ENCODE measurements around the gene SGCD.

DNA sequence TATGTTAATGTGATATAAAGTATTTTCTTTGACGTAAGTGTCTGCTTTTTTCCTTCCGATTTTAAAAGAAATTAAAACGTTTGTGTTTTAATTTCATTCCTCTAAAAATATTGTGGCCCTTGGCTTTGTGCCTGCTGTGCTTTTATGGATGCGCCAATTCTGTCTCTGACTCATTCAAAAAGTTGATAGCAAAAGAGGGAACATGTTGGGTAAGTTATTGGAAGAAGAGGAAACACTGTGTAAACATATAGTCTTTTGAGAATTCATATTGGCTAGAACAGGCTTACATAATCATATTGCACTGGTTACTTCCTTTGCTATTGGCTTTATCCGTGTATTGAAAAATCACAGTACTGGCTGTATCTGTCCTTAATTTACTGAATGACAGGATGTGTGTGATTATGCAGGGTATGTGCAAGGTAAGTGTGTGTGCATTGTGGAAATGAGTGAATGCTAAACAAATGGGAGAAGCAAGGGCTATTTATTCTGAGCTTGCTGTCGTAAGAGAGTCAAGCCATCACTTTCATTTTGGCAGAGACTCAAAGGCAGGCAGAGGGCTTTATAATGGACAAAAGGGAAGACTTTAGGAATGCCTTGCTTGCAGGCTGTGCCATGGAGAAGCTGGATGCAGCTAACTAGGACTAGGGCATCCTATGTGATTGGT is 67.8 kb downstream of the SGCD start:
- TF ChIP-seq, protein P1, sequence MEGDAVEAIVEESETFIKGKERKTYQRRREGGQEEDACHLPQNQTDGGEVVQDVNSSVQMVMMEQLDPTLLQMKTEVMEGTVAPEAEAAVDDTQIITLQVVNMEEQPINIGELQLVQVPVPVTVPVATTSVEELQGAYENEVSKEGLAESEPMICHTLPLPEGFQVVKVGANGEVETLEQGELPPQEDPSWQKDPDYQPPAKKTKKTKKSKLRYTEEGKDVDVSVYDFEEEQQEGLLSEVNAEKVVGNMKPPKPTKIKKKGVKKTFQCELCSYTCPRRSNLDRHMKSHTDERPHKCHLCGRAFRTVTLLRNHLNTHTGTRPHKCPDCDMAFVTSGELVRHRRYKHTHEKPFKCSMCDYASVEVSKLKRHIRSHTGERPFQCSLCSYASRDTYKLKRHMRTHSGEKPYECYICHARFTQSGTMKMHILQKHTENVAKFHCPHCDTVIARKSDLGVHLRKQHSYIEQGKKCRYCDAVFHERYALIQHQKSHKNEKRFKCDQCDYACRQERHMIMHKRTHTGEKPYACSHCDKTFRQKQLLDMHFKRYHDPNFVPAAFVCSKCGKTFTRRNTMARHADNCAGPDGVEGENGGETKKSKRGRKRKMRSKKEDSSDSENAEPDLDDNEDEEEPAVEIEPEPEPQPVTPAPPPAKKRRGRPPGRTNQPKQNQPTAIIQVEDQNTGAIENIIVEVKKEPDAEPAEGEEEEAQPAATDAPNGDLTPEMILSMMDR (conservative IDR thresholded peaks at IDR 0.05) = no peak
- TF ChIP-seq ZFX (IDR thresholded peaks at IDR 0.05) = no peak

Data from C4-2B (cell line).